ENCODE data around the gene ZFP57.

The ZFP57 gene

DNA sequence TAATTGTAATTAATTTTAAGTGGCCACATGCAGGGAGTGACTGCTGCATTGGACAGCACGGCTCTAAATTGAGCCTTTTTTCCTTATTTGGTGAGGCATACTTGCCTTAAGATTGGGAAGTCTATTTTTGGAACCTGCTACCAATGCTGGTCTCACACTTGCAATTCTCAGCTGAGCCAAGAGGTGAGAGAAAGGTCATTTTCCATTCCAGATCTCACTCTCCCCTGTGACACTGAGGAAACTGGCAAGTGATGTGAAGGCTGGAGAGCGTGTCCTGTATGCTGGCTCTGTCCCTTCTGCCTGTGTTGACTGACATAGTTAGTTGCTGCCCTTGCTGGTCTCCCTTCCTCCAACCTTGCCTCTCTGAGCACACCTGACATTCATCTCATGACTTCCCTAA lies 24.8 kb downstream of the ZFP57 start:
- DNase-seq (ENCODE audit: low read depth, low spot score): no peak
- TF ChIP-seq, protein P1, sequence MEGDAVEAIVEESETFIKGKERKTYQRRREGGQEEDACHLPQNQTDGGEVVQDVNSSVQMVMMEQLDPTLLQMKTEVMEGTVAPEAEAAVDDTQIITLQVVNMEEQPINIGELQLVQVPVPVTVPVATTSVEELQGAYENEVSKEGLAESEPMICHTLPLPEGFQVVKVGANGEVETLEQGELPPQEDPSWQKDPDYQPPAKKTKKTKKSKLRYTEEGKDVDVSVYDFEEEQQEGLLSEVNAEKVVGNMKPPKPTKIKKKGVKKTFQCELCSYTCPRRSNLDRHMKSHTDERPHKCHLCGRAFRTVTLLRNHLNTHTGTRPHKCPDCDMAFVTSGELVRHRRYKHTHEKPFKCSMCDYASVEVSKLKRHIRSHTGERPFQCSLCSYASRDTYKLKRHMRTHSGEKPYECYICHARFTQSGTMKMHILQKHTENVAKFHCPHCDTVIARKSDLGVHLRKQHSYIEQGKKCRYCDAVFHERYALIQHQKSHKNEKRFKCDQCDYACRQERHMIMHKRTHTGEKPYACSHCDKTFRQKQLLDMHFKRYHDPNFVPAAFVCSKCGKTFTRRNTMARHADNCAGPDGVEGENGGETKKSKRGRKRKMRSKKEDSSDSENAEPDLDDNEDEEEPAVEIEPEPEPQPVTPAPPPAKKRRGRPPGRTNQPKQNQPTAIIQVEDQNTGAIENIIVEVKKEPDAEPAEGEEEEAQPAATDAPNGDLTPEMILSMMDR (IDR thresholded peaks at IDR 0.05; ENCODE audit: low read depth, low read length): no peak
- no peak overlapping the region for H3K4me3 ChIP-seq (ENCODE audit: low read depth, low read length)
- in situ Hi-C loops (cut with HindIII; ENCODE audit: low sequenced_read_pairs): no loop called here

GRCh38 chr6:29655658-29656057 lies 25.3 kb downstream of the ZFP57 start:
- in situ Hi-C loops (cut with HindIII; ENCODE audit: low sequenced_read_pairs): no loop called here

DNA sequence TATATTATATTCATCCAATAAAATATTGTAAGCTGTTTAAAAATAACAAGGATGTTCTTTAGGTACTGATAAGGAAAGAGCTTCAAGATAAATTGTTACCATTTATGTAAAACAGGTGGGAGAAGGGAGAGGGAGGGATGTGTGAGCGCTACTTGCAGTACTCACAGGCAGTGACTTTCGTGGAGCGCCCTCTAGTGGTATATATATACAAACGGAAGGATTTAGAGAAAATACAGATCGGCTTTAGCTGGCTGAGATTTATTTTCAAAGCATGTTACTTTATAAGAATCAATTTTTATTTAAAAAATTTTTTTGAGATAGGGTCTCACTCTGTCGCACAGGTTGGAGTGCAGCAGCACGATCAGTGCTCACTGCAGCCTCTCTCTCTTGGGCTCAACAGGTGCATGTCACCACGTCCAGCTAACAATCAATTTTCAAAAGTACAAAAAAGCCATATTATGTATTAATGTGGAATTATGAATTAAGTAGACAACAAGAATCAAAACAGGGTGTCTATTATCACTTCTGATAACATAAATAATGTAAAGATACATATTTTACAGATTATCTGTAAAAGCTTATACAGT lies 27.4 kb downstream of the ZFP57 start:
- in situ Hi-C loops (cut with HindIII; ENCODE audit: low sequenced_read_pairs): no loop called here
- peak; percentile 79 for DNase-seq (ENCODE audit: low read depth, low spot score)
- TF ChIP-seq, protein P1 (IDR thresholded peaks at IDR 0.05; ENCODE audit: low read depth, low read length): peak; percentile 67
- H3K4me3 ChIP-seq (ENCODE audit: low read depth, low read length): no peak overlapping the region

More at GRCh38 chr6:29655658-29656057, 25.3 kb downstream of the ZFP57 start:
- TF ChIP-seq, protein P1 (IDR thresholded peaks at IDR 0.05; ENCODE audit: low read depth, low read length): no peak
- H3K4me3 ChIP-seq (ENCODE audit: low read depth, low read length): no peak overlapping the region
- no peak for DNase-seq (ENCODE audit: low read depth, low spot score)

GRCh38 chr6:29652198-29652584 lies 28.8 kb downstream of the ZFP57 start:
- in situ Hi-C loops (cut with HindIII; ENCODE audit: low sequenced_read_pairs): no loop called here
- no peak overlapping the region for H3K4me3 ChIP-seq (ENCODE audit: low read depth, low read length)

GRCh38 chr6:29651413-29652197 lies 29.3 kb downstream of the ZFP57 start:
- peak; percentile 45 for DNase-seq (ENCODE audit: low read depth, low spot score)
- in situ Hi-C loops (cut with HindIII; ENCODE audit: low sequenced_read_pairs): no loop called here
- TF ChIP-seq, protein P1 (IDR thresholded peaks at IDR 0.05; ENCODE audit: low read depth, low read length): peak; percentile 68
- H3K4me3 ChIP-seq (ENCODE audit: low read depth, low read length): no peak overlapping the region

More at GRCh38 chr6:29652198-29652584, 28.8 kb downstream of the ZFP57 start:
- TF ChIP-seq, protein P1 (IDR thresholded peaks at IDR 0.05; ENCODE audit: low read depth, low read length): no peak
- DNase-seq (ENCODE audit: low read depth, low spot score): no peak

DNA sequence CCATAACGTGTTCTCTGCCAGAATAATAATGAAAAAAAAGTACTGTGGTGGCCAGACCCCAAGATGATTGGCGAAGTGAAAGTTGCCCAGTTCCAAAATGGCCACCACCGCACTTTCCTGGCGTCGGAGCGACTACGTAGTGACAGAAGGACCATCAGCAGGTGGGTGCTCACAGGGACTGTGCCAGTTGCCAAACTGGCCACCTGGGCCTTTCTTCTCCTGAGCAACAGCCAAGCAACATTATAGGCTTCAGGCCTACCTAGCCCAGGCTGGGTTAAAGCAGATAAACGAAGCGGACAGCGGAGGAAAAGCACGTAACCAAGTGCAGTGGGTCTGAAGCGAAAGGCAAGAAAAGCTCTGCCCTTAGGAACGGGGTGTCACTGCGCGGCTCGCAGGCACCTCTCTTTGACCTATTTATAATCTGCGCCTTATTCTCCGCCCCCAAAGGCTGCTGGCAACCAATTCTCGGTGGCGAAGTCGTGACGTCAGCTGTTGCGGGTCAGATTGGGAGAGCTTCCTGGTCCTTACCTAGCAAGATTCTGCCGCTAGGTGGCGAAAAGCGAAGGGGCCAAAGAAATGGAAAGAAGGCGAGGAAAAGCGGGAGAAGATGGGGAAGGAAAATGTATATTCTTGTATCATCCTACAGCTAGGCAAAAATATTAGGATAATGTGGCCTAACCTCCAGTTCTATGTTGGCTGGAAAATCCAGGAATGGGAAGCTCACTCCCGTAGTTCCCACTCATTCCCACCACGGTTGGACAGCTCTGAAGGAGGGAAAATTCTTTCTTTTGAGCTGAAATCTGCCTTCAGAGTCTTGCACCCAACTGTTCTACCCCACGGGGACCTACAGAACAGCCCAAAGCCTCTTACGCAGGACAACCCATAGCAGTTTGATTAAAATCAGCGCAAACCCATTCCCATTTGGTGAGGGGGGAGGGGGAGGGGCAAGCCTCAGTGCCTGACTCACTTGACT lies 31.0 kb downstream of the ZFP57 start:
- in situ Hi-C loops (cut with HindIII; ENCODE audit: low sequenced_read_pairs): no loop called here
- H3K4me3 ChIP-seq (ENCODE audit: low read depth, low read length): peak overlapping the region; percentile 43
- TF ChIP-seq, protein P1 (IDR thresholded peaks at IDR 0.05; ENCODE audit: low read depth, low read length): peak; percentile 96

More for the DNA sequence above, 31.0 kb downstream of the ZFP57 start:
- peak; percentile 94 for DNase-seq (ENCODE audit: low read depth, low spot score)
